HEK293 (cell line): ENCODE measurements around the gene TMEM192.
A peak's percentile ranks its signal among the peaks of the same experiment; 100 is the strongest.

Experiments used
- EGR2 ChIP-seq: fragments of 450-650 bp; formaldehyde crosslinking; IDR thresholded peaks from 2 replicates; pipeline ENCODE4 v1.5.1; 2016; ENCODE audit warnings: low read depth, missing biosample characterization, missing genetic modification characterization
- KLF1 ChIP-seq: fragments of 450-650 bp; formaldehyde crosslinking; IDR thresholded peaks from 2 replicates; pipeline ENCODE4 v1.5.1; 2016; ENCODE audit warnings: missing biosample characterization, missing genetic modification characterization
- KLF10 ChIP-seq: fragments of 450-650 bp; IDR thresholded peaks from 2 replicates; pipeline ENCODE4 v1.5.1; 2018; ENCODE audit warnings: missing biosample characterization, mild to moderate bottlenecking, missing genetic modification characterization
- KLF16 ChIP-seq: fragments of 450-650 bp; formaldehyde crosslinking; IDR thresholded peaks from 2 replicates; pipeline ENCODE4 v1.5.1; 2017; ENCODE audit warnings: missing biosample characterization, missing genetic modification characterization
- KLF7 ChIP-seq: fragments of 450-650 bp; formaldehyde crosslinking; IDR thresholded peaks from 2 replicates; pipeline ENCODE4 v1.5.1; 2016; ENCODE audit warnings: missing biosample characterization, missing genetic modification characterization, borderline replicate concordance
- KLF8 ChIP-seq: fragments of 450-650 bp; formaldehyde crosslinking; IDR thresholded peaks from 2 replicates; pipeline ENCODE4 v1.5.1; 2016; ENCODE audit warnings: missing biosample characterization, missing genetic modification characterization
- ZNF114 ChIP-seq: fragments of 450-650 bp; formaldehyde crosslinking; IDR thresholded peaks from 2 replicates; pipeline ENCODE4 v1.5.0; 2017; ENCODE audit warnings: missing biosample characterization, missing genetic modification characterization
- ZNF121 ChIP-seq: fragments of 450-650 bp; formaldehyde crosslinking; IDR thresholded peaks from 2 replicates; pipeline ENCODE4 v1.5.1; 2016; ENCODE audit warnings: missing biosample characterization, missing genetic modification characterization
- ZNF133 ChIP-seq: fragments of 450-650 bp; formaldehyde crosslinking; IDR thresholded peaks from 2 replicates; pipeline ENCODE4 v1.5.1; 2016; ENCODE audit warnings: missing biosample characterization, missing genetic modification characterization
- ZNF175 ChIP-seq: fragments of 450-650 bp; formaldehyde crosslinking; IDR thresholded peaks from 2 replicates; pipeline ENCODE4 v1.5.1; 2016; ENCODE audit warnings: missing biosample characterization, missing genetic modification characterization
- ZNF223 ChIP-seq: fragments of 450-650 bp; formaldehyde crosslinking; IDR thresholded peaks from 2 replicates; pipeline ENCODE4 v1.5.1; 2016; ENCODE audit warnings: missing biosample characterization, missing genetic modification characterization
- ZNF366 ChIP-seq: fragments of 450-650 bp; formaldehyde crosslinking; conservative IDR thresholded peaks from 2 replicates; pipeline ENCODE4 v1.5.1; 2016; ENCODE audit warnings: missing biosample characterization, missing genetic modification characterization
- ZNF561 ChIP-seq: fragments of 450-650 bp; IDR thresholded peaks from 2 replicates; pipeline ENCODE4 v1.5.1; 2018; ENCODE audit warnings: missing biosample characterization, missing genetic modification characterization, borderline replicate concordance
- ZNF660 ChIP-seq: fragments of 450-650 bp; IDR thresholded peaks from 2 replicates; pipeline ENCODE4 v1.5.1; 2018; ENCODE audit warnings: missing biosample characterization, mild to moderate bottlenecking, missing genetic modification characterization
- ZNF76 ChIP-seq: fragments of 450-650 bp; formaldehyde crosslinking; IDR thresholded peaks from 2 replicates; pipeline ENCODE4; 2016; ENCODE audit warnings: low read depth, missing biosample characterization, missing genetic modification characterization, borderline replicate concordance
- ZNF768 ChIP-seq: fragments of 450-650 bp; formaldehyde crosslinking; IDR thresholded peaks from 2 replicates; pipeline ENCODE4 v1.5.1; 2018; ENCODE audit warnings: missing biosample characterization, mild to moderate bottlenecking, missing genetic modification characterization
- ZXDB ChIP-seq: fragments of 450-650 bp; formaldehyde crosslinking; IDR thresholded peaks from 2 replicates; pipeline ENCODE4 v1.5.1; 2016; ENCODE audit warnings: missing biosample characterization, missing genetic modification characterization
- TF ChIP-seq, protein P1 (sequence below): fragments of 450-650 bp; IDR thresholded peaks from 2 replicates; pipeline ENCODE4 v1.5.1; 2018; ENCODE audit warnings: missing biosample characterization, mild to moderate bottlenecking, missing genetic modification characterization
- TF ChIP-seq, protein P2 (sequence below): fragments of 450-650 bp; formaldehyde crosslinking; IDR thresholded peaks from 2 replicates; pipeline ENCODE4 v1.5.1; 2016; ENCODE audit warnings: missing biosample characterization, missing genetic modification characterization
- TF ChIP-seq, protein P3 (sequence below): fragments of 450-650 bp; formaldehyde crosslinking; IDR thresholded peaks from 2 replicates; pipeline ENCODE4 v1.5.1; 2016; ENCODE audit warnings: missing biosample characterization, missing genetic modification characterization, low read depth
- TF ChIP-seq, protein P4 (sequence below): fragments of 450-650 bp; formaldehyde crosslinking; IDR thresholded peaks from 2 replicates; pipeline ENCODE4 v1.5.1; 2016; ENCODE audit warnings: missing biosample characterization, missing genetic modification characterization
- TF ChIP-seq, protein P5 (sequence below): fragments of 450-650 bp; formaldehyde crosslinking; IDR thresholded peaks from 2 replicates; pipeline ENCODE4 v1.5.1; 2016; ENCODE audit warnings: missing biosample characterization, missing genetic modification characterization
- TF ChIP-seq, protein P6 (sequence below): fragments of 450-650 bp; formaldehyde crosslinking; IDR thresholded peaks from 2 replicates; pipeline ENCODE4 v1.5.1; 2016; ENCODE audit warnings: missing biosample characterization, missing genetic modification characterization

TMEM192 gene

DNA sequence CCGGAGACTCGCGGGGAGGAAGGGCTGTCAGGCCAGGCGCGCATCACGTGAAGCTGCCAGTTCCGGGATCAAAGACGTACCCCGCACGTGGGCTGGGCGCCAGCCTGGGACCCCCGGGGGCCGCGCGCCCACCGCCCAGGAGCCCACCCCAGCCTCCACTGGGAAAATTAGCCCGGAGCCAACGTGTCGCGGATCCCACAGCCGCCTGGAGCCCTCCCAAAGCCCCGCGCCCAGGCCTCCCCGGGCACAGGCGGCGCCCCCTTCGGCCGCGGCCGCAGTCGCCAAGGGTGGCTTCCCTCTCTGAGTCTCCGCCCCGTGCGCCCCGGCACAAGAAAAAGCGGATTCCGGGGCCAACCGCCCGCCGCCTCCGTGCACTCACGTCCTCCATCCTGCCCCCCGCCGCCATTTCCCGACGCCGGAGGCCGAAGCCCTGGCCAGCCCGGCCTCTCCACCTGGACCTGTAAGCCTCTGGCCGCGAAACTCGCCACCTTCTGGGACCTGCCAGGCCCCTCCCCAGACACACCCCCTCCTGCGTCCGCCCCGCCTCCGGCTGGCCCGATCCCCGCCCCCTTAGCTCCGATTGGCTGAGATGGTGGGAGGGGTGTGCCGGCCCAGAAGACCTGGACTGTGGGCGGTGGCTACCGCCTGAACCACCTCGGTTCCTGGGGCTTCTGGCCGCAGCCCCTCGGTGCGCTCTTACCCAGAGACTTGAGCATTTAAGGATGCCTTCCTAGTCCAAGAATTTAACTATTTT lies at the start of gene TMEM192 (continued):
- TF ChIP-seq, protein P1, sequence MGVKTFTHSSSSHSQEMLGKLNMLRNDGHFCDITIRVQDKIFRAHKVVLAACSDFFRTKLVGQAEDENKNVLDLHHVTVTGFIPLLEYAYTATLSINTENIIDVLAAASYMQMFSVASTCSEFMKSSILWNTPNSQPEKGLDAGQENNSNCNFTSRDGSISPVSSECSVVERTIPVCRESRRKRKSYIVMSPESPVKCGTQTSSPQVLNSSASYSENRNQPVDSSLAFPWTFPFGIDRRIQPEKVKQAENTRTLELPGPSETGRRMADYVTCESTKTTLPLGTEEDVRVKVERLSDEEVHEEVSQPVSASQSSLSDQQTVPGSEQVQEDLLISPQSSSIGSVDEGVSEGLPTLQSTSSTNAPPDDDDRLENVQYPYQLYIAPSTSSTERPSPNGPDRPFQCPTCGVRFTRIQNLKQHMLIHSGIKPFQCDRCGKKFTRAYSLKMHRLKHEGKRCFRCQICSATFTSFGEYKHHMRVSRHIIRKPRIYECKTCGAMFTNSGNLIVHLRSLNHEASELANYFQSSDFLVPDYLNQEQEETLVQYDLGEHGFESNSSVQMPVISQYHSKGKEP (tag by site-specific recombination) = no peak
- TF ChIP-seq KLF8 (tag by site-specific recombination) (peak; percentile 65), KLF7 (no peak), KLF10 (tag by site-specific recombination) (peak; percentile 98), ZNF660 (tag by site-specific recombination) (no peak), ZNF76 (tag by site-specific recombination) (0 out of 2 replicates have a peak, but pooled peaks have one; percentile 17), ZXDB (peak; percentile 66), ZNF768 (tag by site-specific recombination) (no peak), ZNF175 (no peak), EGR2 (tag by site-specific recombination) (peak; percentile 42; the same call in 1 of the 2 replicates), ZNF223 (tag by site-specific recombination) (no peak), ZNF561 (tag by site-specific recombination) (peak; percentile 94), ZNF114 (tag by site-specific recombination) (no peak), ZNF121 (no peak), KLF16 (tag by site-specific recombination) (peak; percentile 41; the same call in 1 of the 2 replicates), ZNF133 (tag by site-specific recombination) (no peak), KLF1 (tag by site-specific recombination) (0 out of 2 replicates have a peak, but pooled peaks have one; percentile 16), ZNF366 (tag by site-specific recombination) (no peak)
- TF ChIP-seq, protein P2, sequence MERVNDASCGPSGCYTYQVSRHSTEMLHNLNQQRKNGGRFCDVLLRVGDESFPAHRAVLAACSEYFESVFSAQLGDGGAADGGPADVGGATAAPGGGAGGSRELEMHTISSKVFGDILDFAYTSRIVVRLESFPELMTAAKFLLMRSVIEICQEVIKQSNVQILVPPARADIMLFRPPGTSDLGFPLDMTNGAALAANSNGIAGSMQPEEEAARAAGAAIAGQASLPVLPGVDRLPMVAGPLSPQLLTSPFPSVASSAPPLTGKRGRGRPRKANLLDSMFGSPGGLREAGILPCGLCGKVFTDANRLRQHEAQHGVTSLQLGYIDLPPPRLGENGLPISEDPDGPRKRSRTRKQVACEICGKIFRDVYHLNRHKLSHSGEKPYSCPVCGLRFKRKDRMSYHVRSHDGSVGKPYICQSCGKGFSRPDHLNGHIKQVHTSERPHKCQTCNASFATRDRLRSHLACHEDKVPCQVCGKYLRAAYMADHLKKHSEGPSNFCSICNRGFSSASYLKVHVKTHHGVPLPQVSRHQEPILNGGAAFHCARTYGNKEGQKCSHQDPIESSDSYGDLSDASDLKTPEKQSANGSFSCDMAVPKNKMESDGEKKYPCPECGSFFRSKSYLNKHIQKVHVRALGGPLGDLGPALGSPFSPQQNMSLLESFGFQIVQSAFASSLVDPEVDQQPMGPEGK (tag by site-specific recombination) = peak; percentile 71
- TF ChIP-seq, protein P3, sequence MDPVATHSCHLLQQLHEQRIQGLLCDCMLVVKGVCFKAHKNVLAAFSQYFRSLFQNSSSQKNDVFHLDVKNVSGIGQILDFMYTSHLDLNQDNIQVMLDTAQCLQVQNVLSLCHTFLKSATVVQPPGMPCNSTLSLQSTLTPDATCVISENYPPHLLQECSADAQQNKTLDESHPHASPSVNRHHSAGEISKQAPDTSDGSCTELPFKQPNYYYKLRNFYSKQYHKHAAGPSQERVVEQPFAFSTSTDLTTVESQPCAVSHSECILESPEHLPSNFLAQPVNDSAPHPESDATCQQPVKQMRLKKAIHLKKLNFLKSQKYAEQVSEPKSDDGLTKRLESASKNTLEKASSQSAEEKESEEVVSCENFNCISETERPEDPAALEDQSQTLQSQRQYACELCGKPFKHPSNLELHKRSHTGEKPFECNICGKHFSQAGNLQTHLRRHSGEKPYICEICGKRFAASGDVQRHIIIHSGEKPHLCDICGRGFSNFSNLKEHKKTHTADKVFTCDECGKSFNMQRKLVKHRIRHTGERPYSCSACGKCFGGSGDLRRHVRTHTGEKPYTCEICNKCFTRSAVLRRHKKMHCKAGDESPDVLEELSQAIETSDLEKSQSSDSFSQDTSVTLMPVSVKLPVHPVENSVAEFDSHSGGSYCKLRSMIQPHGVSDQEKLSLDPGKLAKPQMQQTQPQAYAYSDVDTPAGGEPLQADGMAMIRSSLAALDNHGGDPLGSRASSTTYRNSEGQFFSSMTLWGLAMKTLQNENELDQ = no peak
- TF ChIP-seq, protein P4, sequence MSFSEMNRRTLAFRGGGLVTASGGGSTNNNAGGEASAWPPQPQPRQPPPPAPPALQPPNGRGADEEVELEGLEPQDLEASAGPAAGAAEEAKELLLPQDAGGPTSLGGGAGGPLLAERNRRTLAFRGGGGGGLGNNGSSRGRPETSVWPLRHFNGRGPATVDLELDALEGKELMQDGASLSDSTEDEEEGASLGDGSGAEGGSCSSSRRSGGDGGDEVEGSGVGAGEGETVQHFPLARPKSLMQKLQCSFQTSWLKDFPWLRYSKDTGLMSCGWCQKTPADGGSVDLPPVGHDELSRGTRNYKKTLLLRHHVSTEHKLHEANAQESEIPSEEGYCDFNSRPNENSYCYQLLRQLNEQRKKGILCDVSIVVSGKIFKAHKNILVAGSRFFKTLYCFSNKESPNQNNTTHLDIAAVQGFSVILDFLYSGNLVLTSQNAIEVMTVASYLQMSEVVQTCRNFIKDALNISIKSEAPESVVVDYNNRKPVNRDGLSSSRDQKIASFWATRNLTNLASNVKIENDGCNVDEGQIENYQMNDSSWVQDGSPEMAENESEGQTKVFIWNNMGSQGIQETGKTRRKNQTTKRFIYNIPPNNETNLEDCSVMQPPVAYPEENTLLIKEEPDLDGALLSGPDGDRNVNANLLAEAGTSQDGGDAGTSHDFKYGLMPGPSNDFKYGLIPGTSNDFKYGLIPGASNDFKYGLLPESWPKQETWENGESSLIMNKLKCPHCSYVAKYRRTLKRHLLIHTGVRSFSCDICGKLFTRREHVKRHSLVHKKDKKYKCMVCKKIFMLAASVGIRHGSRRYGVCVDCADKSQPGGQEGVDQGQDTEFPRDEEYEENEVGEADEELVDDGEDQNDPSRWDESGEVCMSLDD = peak; percentile 73; the same call in 1 of the 2 replicates
- TF ChIP-seq, protein P5, sequence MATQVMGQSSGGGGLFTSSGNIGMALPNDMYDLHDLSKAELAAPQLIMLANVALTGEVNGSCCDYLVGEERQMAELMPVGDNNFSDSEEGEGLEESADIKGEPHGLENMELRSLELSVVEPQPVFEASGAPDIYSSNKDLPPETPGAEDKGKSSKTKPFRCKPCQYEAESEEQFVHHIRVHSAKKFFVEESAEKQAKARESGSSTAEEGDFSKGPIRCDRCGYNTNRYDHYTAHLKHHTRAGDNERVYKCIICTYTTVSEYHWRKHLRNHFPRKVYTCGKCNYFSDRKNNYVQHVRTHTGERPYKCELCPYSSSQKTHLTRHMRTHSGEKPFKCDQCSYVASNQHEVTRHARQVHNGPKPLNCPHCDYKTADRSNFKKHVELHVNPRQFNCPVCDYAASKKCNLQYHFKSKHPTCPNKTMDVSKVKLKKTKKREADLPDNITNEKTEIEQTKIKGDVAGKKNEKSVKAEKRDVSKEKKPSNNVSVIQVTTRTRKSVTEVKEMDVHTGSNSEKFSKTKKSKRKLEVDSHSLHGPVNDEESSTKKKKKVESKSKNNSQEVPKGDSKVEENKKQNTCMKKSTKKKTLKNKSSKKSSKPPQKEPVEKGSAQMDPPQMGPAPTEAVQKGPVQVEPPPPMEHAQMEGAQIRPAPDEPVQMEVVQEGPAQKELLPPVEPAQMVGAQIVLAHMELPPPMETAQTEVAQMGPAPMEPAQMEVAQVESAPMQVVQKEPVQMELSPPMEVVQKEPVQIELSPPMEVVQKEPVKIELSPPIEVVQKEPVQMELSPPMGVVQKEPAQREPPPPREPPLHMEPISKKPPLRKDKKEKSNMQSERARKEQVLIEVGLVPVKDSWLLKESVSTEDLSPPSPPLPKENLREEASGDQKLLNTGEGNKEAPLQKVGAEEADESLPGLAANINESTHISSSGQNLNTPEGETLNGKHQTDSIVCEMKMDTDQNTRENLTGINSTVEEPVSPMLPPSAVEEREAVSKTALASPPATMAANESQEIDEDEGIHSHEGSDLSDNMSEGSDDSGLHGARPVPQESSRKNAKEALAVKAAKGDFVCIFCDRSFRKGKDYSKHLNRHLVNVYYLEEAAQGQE (tag by site-specific recombination) = no peak
- TF ChIP-seq, protein P6, sequence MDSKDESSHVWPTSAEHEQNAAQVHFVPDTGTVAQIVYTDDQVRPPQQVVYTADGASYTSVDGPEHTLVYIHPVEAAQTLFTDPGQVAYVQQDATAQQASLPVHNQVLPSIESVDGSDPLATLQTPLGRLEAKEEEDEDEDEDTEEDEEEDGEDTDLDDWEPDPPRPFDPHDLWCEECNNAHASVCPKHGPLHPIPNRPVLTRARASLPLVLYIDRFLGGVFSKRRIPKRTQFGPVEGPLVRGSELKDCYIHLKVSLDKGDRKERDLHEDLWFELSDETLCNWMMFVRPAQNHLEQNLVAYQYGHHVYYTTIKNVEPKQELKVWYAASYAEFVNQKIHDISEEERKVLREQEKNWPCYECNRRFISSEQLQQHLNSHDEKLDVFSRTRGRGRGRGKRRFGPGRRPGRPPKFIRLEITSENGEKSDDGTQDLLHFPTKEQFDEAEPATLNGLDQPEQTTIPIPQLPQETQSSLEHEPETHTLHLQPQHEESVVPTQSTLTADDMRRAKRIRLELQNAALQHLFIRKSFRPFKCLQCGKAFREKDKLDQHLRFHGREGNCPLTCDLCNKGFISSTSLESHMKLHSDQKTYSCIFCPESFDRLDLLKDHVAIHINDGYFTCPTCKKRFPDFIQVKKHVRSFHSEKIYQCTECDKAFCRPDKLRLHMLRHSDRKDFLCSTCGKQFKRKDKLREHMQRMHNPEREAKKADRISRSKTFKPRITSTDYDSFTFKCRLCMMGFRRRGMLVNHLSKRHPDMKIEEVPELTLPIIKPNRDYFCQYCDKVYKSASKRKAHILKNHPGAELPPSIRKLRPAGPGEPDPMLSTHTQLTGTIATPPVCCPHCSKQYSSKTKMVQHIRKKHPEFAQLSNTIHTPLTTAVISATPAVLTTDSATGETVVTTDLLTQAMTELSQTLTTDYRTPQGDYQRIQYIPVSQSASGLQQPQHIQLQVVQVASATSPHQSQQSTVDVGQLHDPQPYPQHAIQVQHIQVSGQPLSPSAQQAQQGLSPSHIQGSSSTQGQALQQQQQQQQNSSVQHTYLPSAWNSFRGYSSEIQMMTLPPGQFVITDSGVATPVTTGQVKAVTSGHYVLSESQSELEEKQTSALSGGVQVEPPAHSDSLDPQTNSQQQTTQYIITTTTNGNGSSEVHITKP (tag by site-specific recombination) = peak; percentile 79
